Right lobe of liver (tissue), 6 donors: Measurements from ENCODE around the gene GPATCH4. TPM values are rescaled to one million over a fixed set of nuclear protein-coding genes. Genes with fewer than 3 reads are reported as not detected.
"Not testable (repeated sequence)": the region's sequence is repeated elsewhere in the genome, so short reads cannot be mapped to it uniquely, and the experiment has no call there.

Experiments
- ATAC-seq, 4 donors: fragments of 200-7000 bp; cut with Tn5 transposase; one replicate each; pipeline ENCODE4 v1.9.1; 2020; ENCODE audit warnings: mild to moderate bottlenecking in 4 of 4, moderate library complexity in 4 of 4
- DNase-seq, 3 donors: peaks; one replicate each; pipeline ENCODE4 v3.0.0-alpha.2; 2020
- H3K27ac ChIP-seq, 3 donors: fragments of 200-600 bp; one replicate each; pipeline ENCODE4 v1.8.0; 2022
- H3K27me3 ChIP-seq, 2 donors: fragments of 200-600 bp; one replicate each; pipeline ENCODE4 v1.8.0; 2022
- H3K36me3 ChIP-seq, 4 donors: fragments of 200-600 bp; sonication (generic) in 1 of 4; one replicate each; pipeline versions ENCODE4 v1.5.1 to v1.8.0; 2017 to 2022; ENCODE audit warnings: control low read depth in 1 of 4
- H3K4me1 ChIP-seq, 4 donors: fragments of 200-600 bp; sonication (generic) in 1 of 4; one replicate each; pipeline versions ENCODE4 v1.5.1 to v1.8.0; 2017 to 2022; ENCODE audit warnings: control low read depth in 1 of 4
- H3K4me3 ChIP-seq, 3 donors: fragments of 200-600 bp; one replicate each; pipeline ENCODE4 v1.8.0; 2022
- H3K9me3 ChIP-seq, 4 donors: fragments of 200-600 bp; sonication (generic) in 1 of 4; one replicate each; pipeline versions ENCODE4 v1.5.1 to v1.8.0; 2017 to 2022; ENCODE audit warnings: control low read depth in 1 of 4
- CTCF ChIP-seq, 4 donors: fragments of 200-600 bp in 3 of 4; fragments of 450-650 bp in 1 of 4; IDR thresholded peaks; one replicate each; pipeline versions ENCODE4 v1.5.1 to v1.8.0; 2016 to 2022; ENCODE audit warnings: antibody characterized with exemption in 4 of 4, mild to moderate bottlenecking in 2 of 4
- POLR2A ChIP-seq: fragments of 450-650 bp; IDR thresholded peaks from one replicate; pipeline ENCODE4 v1.6.1; 2017; ENCODE audit warnings: antibody characterized with exemption, mild to moderate bottlenecking
- WGBS: methylation state at CpG from one replicate; pipeline ENCODE4 v1.1.6; 2018; ENCODE audit warnings: low coverage, low lambda C conversion rate; ENCODE audit not compliant: insufficient coverage; ENCODE audit errors: missing lambda C conversion rate; 5-methylcytosine and 5-hydroxymethylcytosine counted together
- intact Hi-C, 2 donors: fragments of 100-400 bp; cut with DNase I; formaldehyde crosslinking; loops; one replicate each; pipeline versions ENCODE4 v1.11.2 to v1.14.1; 2022
- total RNA-seq, 6 experiments: library from RNA; depleted of rRNA in 2 of 6; stranded (reverse); fragments of >200 nt in 2 of 6; fragmentation: NEBNext Ultra II Directional in 3 of 6; extraction: Animal tissue kit (Norgen Biotek cat#: 25700) in 3 of 6; gene quantifications; one replicate each; pipeline versions ENCODE4 v1.1.0 to v1.2.4, GENCODE V29; 2016 to 2023
- donor health status: DM: no; HTN: yes; CAD: no.
- donor health status: DM: no; HTN: no; CAD: no.
- donor health status: DM: no; HTN: no; CAD: no.
- donor health status: DM: no; HTN: yes; CAD: no.
- donor health status: DM: no; HTN: yes; CAD: no.

The GPATCH4 gene
- total RNA-seq, 6 experiments from 2014 or later, result 7.0 to 25.3 (median 12.4) TPM

GRCh38 chr1:156640842-156641706 lies 39.8 kb upstream of the GPATCH4 start:
- ATAC-seq (no peak), DNase-seq (no peak)
- Histone ChIP-seq H3K27me3 (no peaks in the 10 kb centered on the region), H3K36me3 (no peaks in the 10 kb centered on the region), H3K9me3 (no peaks in the 10 kb centered on the region), H3K4me3 (no peak overlapping the region), H3K4me1 (peaks cover 0 to 5% (median 0%) of the 10 kb centered on the region in 4 donors), H3K27ac (no peak overlapping the region)
- WGBS, result 23% methylated on average over 3 of the region's 6 CpGs
- intact Hi-C loops, result no loop called here
- TF ChIP-seq POLR2A (no peak), CTCF (IDR thresholded peaks at IDR 0.05) (no peak)

- Histone ChIP-seq H3K9me3 (no peaks in the 10 kb centered on the region), H3K4me3 (no peak overlapping the region), H3K27me3 (no peaks in the 10 kb centered on the region), H3K36me3 (no peaks in the 10 kb centered on the region), H3K27ac (no peak overlapping the region), H3K4me1 (peaks cover 0 to 5% (median 0%) of the 10 kb centered on the region in 4 donors)
- WGBS, result 0% methylated on average over 1 of the region's 6 CpGs
- no peak for ATAC-seq
- intact Hi-C loops, result no loop called here
- DNase-seq, result no peak
- TF ChIP-seq CTCF (IDR thresholded peaks at IDR 0.05), result no peak
- no peak for TF ChIP-seq POLR2A
Measured at GRCh38 chr1:156639601-156640101, 38.4 kb upstream of the GPATCH4 start.

- H3K27ac ChIP-seq, result no peak overlapping the region
- intact Hi-C loops, result no loop called here
- no peak for TF ChIP-seq POLR2A
- no peak for TF ChIP-seq CTCF (IDR thresholded peaks at IDR 0.05)
- 71% methylated on average over 7 of the region's 8 CpGs for WGBS
- H3K4me3 ChIP-seq, result no peak overlapping the region
- ATAC-seq, result no peak
- H3K4me1 ChIP-seq, result peaks cover 0 to 5% (median 0%) of the 10 kb centered on the region in 4 donors
- no peaks in the 10 kb centered on the region for H3K27me3 ChIP-seq
- no peak for DNase-seq
- no peaks in the 10 kb centered on the region for H3K36me3 ChIP-seq
- no peaks in the 10 kb centered on the region for H3K9me3 ChIP-seq
Measured at GRCh38 chr1:156638189-156638985, 37.1 kb upstream of the GPATCH4 start.

- intact Hi-C loops, result no loop called here
- DNase-seq (no peak), ATAC-seq (no peak)
- Histone ChIP-seq H3K4me3 (no peak overlapping the region), H3K9me3 (no peaks in the 10 kb centered on the region), H3K27ac (no peak overlapping the region), H3K36me3 (no peaks in the 10 kb centered on the region), H3K27me3 (no peaks in the 10 kb centered on the region), H3K4me1 (no peaks in the 10 kb centered on the region)
- WGBS, result 45% methylated on average over 3 of the region's 3 CpGs
- TF ChIP-seq CTCF (IDR thresholded peaks at IDR 0.05), result no peak
- no peak for TF ChIP-seq POLR2A
Measured at GRCh38 chr1:156632355-156632754, 31.1 kb upstream of the GPATCH4 start.

DNA sequence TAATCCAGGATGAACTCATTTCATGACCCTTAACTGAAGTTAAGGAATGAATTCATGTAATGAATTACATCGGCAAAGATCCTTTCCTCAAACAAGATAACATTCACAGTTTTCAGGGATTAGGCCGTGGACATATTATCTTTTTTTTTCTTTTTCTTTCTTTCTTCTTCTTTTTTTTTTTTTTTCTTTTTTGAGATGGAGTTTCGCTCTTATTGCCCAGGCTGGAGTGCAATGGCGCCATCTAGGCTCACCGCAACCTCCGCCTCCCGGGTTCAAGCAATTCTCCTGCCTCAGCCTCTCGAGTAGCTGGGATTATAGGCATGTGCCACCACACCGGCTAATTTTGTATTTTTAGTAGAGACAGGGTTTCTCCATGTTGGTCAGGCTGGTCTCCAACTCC lies 29.9 kb upstream of the GPATCH4 start:
- H3K4me3 ChIP-seq, DNase-seq, intact Hi-C loops, H3K9me3 ChIP-seq, H3K36me3 ChIP-seq, H3K4me1 ChIP-seq, H3K27ac ChIP-seq, ATAC-seq, H3K27me3 ChIP-seq: not testable (repeated sequence)
- 38% methylated on average over 8 of the region's 9 CpGs for whole genome bisulfite sequencing
